Peyer's patch (tissue), 4 donors: ENCODE results near the gene MUC5AC.

ENCODE experiments used
- POLR2A ChIP-seq, 2 donors: fragments of 450-650 bp; IDR thresholded peaks; one replicate each; pipeline ENCODE4 v1.5.1; 2017; ENCODE audit warnings: antibody characterized with exemption in 2 of 2, mild to moderate bottlenecking in 2 of 2, moderate library complexity in 2 of 2
- TF ChIP-seq, protein P1 (sequence below), 6 experiments: fragments of 450-650 bp in 4 of 6; fragments of 200-600 bp in 2 of 6; sonication (generic) in 1 of 6; IDR thresholded peaks; one replicate each; pipeline ENCODE4 v1.5.1; 2017 to 2019; ENCODE audit warnings: antibody characterized with exemption in 6 of 6, mild to moderate bottlenecking in 3 of 6, moderate library complexity in 1 of 6

DNA sequence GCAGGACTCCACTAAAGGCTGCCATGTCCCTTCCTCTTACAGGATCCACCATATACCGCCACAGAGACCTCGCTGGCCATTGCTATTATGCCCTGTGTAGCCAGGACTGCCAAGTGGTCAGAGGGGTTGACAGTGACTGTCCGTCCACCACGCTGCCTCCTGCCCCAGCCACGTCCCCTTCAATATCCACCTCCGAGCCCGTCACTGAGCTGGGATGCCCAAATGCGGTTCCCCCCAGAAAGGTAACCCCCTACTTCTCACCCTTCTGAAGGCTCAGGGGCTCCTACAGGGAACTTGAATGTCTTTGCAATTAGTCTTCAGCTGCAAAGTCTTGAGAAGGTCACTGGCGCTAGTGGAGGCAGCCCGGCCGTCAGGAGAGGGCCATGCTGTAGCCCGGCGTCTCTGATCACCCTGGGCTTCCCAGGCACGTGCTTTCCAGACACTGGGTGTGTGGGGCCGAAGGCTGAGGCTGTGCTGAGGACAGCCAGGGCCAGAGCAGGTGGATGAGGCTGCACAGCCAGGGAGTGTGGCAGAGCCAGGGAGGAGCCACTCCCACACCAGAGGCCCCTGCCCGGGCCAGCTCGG lies 35.1 kb downstream of the MUC5AC start:
- TF ChIP-seq POLR2A (IDR thresholded peaks at IDR 0.05) = no peak
- TF ChIP-seq, protein P1, sequence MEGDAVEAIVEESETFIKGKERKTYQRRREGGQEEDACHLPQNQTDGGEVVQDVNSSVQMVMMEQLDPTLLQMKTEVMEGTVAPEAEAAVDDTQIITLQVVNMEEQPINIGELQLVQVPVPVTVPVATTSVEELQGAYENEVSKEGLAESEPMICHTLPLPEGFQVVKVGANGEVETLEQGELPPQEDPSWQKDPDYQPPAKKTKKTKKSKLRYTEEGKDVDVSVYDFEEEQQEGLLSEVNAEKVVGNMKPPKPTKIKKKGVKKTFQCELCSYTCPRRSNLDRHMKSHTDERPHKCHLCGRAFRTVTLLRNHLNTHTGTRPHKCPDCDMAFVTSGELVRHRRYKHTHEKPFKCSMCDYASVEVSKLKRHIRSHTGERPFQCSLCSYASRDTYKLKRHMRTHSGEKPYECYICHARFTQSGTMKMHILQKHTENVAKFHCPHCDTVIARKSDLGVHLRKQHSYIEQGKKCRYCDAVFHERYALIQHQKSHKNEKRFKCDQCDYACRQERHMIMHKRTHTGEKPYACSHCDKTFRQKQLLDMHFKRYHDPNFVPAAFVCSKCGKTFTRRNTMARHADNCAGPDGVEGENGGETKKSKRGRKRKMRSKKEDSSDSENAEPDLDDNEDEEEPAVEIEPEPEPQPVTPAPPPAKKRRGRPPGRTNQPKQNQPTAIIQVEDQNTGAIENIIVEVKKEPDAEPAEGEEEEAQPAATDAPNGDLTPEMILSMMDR (IDR thresholded peaks at IDR 0.05) = no peak
